Renal cortex interstitium (tissue), 11 donors: ENCODE results near the gene MIER1. TPM values are rescaled to one million over a fixed set of nuclear protein-coding genes. Genes with fewer than 3 reads are reported as not detected.
"Not testable (repeated sequence)": the region's sequence is repeated elsewhere in the genome, so short reads cannot be mapped to it uniquely, and the experiment has no call there.

Experiments used
- DNase-seq, 11 donors: peaks; one replicate each; pipeline ENCODE4 v3.0.0-alpha.2; 2013; ENCODE audit warnings: low read depth in 9 of 11, low spot score in 4 of 11; ENCODE audit errors: extremely low read depth in 1 of 11
- polyA plus RNA-seq, 3 donors: library from polyadenylated mRNA; unstranded; fragments of 120-200 nt; gene quantifications; one replicate each; pipeline ENCODE4 v1.2.1, GENCODE V29; 2013; ENCODE audit not compliant: insufficient read length in 3 of 3

MIER1 gene
- polyA plus RNA-seq, 3 donors, result 35.1 to 41.1 (median 36.3) TPM

- peak in 1 of 11 donors; percentile 27 for DNase-seq
Measured at GRCh38 chr1:66930823-66931174, 6.0 kb downstream of the MIER1 start.

DNA sequence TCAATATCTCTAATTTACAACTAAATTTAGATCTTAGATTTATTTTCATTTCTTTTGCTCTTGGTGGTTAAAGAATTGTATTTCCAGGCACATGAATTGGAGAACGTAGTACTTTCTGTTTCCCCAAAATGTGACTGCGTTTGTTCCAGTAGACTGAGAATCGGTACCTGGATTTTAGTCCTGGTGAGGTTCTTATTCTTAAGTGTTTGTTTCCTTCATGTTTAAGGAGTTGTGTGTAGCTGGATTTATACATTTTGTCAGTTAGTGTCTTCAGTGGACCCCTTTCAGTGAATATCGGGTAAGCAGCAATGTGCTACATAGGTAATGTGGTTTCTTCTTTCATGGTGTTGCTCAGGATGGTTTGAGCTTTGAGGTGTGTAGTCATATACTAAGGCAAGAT, 6.8 kb downstream of the MIER1 start:
- DNase-seq, result no peak

DNA sequence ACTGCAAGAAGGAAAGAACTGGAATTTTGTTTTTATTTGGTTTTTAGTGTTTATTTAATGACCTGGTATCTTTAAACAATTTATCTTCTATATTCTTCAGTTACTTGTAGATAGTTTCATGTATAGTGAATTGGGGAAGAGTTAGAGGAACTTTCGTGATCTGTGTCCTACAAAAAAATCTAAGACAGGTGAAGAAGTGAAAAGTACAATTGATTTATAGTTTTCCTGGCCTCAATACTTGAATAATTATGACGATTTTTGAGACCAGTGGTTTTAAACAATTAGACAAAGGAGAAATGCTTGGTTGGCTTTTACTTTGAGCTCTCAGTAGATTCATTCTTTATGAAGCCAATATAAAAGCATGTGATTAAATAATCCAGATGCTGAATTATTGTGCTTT, 7.5 kb downstream of the MIER1 start:
- no peak for DNase-seq

GRCh38 chr1:66933887-66934700, 9.3 kb downstream of the MIER1 start:
- no peak for DNase-seq

DNA sequence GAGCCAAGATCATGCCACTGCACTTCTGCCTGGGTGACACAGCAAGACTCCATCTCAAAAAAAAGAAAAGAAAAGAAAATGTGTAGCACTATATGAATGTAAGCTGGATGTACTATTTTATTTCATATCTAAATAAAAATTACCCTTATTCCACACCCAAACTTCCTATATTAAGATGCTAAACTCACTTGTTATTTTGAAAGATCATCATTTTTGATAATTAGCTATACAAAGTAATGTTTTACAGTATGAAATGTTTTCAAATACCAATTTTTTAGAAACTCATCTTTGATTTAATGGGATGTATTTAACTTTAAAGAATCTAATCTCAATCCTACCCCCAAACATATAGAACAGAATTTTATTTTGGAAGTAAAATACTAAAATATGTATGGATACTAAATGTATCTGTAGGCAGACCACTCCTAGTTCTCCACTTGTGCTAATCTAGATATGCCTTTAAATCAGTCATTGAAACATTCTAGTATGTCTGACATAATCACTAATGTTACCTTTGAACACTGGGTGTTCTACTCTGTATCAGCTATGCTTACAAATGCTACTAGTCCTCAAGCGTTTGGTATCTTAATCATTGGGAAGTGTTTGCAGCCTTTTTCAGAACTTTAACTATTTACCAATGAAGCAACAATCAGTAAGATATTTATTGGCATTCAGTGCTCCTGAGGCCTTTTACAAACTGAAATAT, 12.9 kb downstream of the MIER1 start:
- no peak for DNase-seq

- no peak for DNase-seq
Measured at GRCh38 chr1:66938613-66939012, 13.8 kb downstream of the MIER1 start.

GRCh38 chr1:66940981-66941380, 16.2 kb downstream of the MIER1 start:
- DNase-seq, result no peak

GRCh38 chr1:66943361-66943969, 18.7 kb downstream of the MIER1 start:
- no peak for DNase-seq

GRCh38 chr1:66944330-66945274, 19.8 kb downstream of the MIER1 start:
- no peak for DNase-seq

DNA sequence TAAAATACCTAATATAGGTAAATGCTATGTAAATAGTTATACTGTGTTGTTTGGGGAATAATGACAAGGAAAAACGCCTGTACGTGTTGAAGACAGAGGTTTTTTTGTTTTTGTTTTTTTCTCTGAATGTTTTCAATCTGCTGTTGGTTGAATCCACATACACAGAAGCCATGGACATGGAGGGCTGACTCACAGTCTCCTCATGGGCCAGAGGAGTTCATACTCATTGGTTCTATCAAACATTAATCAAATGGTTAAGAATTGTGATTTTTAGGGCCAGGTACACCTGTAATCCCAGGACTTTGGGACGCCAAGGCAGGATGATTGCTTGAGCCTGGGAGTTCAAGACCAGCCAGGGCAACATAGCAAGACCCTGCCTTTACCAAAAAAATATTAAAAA, 20.5 kb downstream of the MIER1 start:
- DNase-seq, result no peak

DNA sequence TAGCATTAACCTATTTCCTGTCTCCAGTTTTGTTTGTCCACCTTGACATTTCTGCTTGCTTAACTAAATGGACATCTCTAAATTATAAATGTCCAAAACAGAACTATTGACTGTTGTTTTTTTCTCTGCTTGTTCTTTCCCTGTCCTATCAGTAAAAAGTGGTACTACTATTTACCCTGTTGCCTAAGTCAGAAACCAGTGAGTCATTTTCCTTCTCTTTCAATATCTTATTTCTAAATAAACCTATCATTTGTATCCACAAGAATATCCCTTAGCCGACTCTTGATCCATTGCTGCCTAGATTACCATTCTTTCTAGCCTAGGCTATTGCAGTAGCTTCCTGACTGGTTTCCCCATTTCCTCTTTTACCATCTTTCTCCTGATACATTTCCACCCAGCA, 22.5 kb downstream of the MIER1 start:
- DNase-seq, result no peak

DNA sequence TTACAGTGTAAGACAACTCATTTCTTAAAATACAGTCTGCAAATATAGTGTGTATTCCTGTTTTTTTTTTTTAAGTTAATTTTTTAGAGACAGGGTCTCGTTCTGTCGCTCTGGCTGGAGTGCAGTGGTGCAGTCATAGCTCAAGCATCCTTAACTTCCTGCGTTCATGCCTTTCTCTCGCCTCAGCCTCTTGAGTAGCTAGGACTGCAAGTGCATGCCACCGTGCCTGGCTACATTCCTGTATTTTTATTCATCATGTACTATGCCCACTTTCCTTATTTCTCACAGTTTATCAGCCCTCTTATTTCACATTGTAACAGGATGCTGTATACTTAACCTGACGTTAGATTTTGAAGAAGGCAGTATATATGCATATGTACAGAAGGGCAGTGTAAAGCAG, 26.7 kb downstream of the MIER1 start:
- no peak for DNase-seq

DNA sequence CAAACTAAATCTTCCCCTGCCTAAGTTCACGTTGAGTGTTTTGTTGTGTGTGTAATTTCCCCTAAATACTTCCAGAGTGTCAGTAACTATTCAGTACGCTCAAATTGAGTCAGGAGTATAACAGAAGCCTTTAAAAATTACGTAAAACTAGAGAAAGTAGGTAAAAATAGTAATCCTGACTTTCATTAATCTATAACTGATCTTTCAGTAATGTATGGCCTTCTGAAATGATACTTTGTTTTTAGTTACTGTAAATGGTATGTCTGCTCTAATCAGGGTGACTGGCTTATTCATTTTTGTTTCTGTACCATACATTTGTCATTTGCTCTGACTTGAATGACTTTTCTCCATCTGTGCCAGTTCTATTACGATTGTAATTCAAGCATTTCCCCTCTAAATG, 29.4 kb downstream of the MIER1 start:
- DNase-seq, result no peak

GRCh38 chr1:66957938-66958337, 33.1 kb downstream of the MIER1 start:
- no peak for DNase-seq

DNA sequence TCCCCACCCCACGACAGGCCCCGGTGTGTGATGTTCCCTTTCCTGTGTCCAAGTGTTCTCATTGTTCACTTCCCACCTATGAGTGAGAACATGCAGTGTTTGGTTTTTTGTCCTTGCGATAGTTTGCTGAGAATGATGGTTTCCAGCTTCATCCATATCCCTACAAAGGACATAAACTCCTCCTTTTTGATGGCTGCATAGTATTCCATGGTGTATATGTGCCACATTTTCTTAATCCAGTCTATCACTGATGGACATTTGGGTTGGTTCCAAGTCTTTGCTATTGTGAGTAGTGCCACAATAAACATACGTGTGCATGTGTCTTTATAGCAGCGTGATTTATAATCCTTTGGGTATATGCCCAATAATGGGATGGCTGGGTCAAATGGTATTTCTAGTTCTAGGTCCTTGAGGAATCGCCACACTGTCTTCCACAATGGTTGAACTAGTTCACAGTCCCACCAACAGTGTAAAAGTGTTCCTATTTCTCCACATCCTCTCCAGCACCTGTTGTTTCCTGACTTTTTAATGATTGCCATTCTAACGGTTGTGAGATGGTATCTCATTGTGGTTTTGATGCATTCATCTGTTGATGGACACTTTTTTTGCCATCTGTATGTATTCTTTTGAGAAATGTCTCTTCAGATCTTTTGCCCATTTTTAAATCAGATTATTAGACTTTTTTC, 41.5 kb downstream of the MIER1 start:
- not testable (repeated sequence) for DNase-seq

- DNase-seq, result no peak
Measured at GRCh38 chr1:66968574-66968973, 43.8 kb downstream of the MIER1 start.

- DNase-seq, result no peak
Measured at GRCh38 chr1:66978201-66978600, 53.4 kb downstream of the MIER1 start.

GRCh38 chr1:66979621-66980020, 54.8 kb downstream of the MIER1 start:
- not testable (repeated sequence) for DNase-seq
